IPS DF 6.9 (cell line): ENCODE measurements around the gene KDM5C.

Experiments used
- DNase-seq: peaks from one replicate; pipeline ENCODE4 v3.0.0-alpha.2; 2013; ENCODE audit warnings: low read depth, low spot score
- H3K27ac ChIP-seq: one replicate; pipeline ENCODE4 v1.5.1; 2013; ENCODE audit warnings: low read length, control low read depth
- H3K27me3 ChIP-seq: 2 replicates; pipeline ENCODE4 v1.6.1; 2013; ENCODE audit warnings: mild to moderate bottlenecking, low read length; ENCODE audit not compliant: control insufficient read depth, insufficient read depth
- H3K36me3 ChIP-seq: 2 replicates; pipeline ENCODE4 v1.6.1; 2013; ENCODE audit warnings: low read length; ENCODE audit not compliant: control insufficient read depth, insufficient read depth
- H3K4me1 ChIP-seq: 2 replicates; pipeline ENCODE4 v1.6.1; 2013; ENCODE audit warnings: low read length; ENCODE audit not compliant: control insufficient read depth, insufficient read depth
- H3K4me3 ChIP-seq: 2 replicates; pipeline ENCODE4 v1.5.1; 2013; ENCODE audit warnings: mild to moderate bottlenecking, low read length
- H3K9me3 ChIP-seq: 2 replicates; pipeline ENCODE4 v1.6.1; 2013; ENCODE audit warnings: low read length, inconsistent platforms; ENCODE audit not compliant: control insufficient read depth, insufficient read depth
- WGBS: extraction: QIAGEN DNeasy Blood & Tissue Kit; methylation state at CpG from one replicate; pipeline ENCODE4 v1.1.7; 2013; ENCODE audit warnings: mixed read lengths, missing lambda C conversion rate; ENCODE audit not compliant: insufficient read length, insufficient coverage; 5-methylcytosine and 5-hydroxymethylcytosine counted together

The KDM5C gene

GRCh38 chrX:53159184-53159583 lies 65.8 kb downstream of the KDM5C start:
- no peaks in the 10 kb centered on the region for H3K27me3 ChIP-seq
- no peak for DNase-seq
- WGBS: no CpG with 5 or more reads among the region's 11 CpGs
- peaks cover 2% of the 10 kb centered on the region; the same call in 1 of the 2 replicates for H3K4me1 ChIP-seq
- no peaks in the 10 kb centered on the region for H3K9me3 ChIP-seq
- no peak overlapping the region for H3K27ac ChIP-seq
- no peak overlapping the region for H3K4me3 ChIP-seq
- H3K36me3 ChIP-seq: no peaks in the 10 kb centered on the region

GRCh38 chrX:53156207-53156596 lies 68.8 kb downstream of the KDM5C start:
- Histone ChIP-seq H3K27me3 (no peaks in the 10 kb centered on the region), H3K9me3 (no peaks in the 10 kb centered on the region), H3K36me3 (no peaks in the 10 kb centered on the region), H3K4me3 (no peak overlapping the region), H3K27ac (no peak overlapping the region), H3K4me1 (no peaks in the 10 kb centered on the region)
- WGBS: no CpG with 5 or more reads among the region's 2 CpGs
- no peak for DNase-seq

- H3K4me3 ChIP-seq: no peak overlapping the region
- H3K27me3 ChIP-seq: no peaks in the 10 kb centered on the region
- DNase-seq: no peak
- no peak overlapping the region for H3K27ac ChIP-seq
- H3K36me3 ChIP-seq: no peaks in the 10 kb centered on the region
- WGBS: no CpG with 5 or more reads among the region's 8 CpGs
- no peaks in the 10 kb centered on the region for H3K9me3 ChIP-seq
- no peaks in the 10 kb centered on the region for H3K4me1 ChIP-seq
Measured at GRCh38 chrX:53155512-53156206, 69.3 kb downstream of the KDM5C start.

GRCh38 chrX:53153581-53153980 lies 71.4 kb downstream of the KDM5C start:
- no peak for DNase-seq
- no CpG with 5 or more reads among the region's 1 CpG for WGBS

More at GRCh38 chrX:53153581-53153980, 71.4 kb downstream of the KDM5C start:
- no peaks in the 10 kb centered on the region for H3K4me1 ChIP-seq
- no peaks in the 10 kb centered on the region for H3K9me3 ChIP-seq
- no peak overlapping the region for H3K4me3 ChIP-seq
- no peak overlapping the region for H3K27ac ChIP-seq
- no peaks in the 10 kb centered on the region for H3K27me3 ChIP-seq
- H3K36me3 ChIP-seq: no peaks in the 10 kb centered on the region
